GDM1 (cell line): Measurements from ENCODE around the gene CDK6.

ENCODE experiments used
- DNase-seq: peaks from one replicate; lab custom pipeline; 2025; lab: John Stamatoyannopoulos, UW

The CDK6 gene

DNA sequence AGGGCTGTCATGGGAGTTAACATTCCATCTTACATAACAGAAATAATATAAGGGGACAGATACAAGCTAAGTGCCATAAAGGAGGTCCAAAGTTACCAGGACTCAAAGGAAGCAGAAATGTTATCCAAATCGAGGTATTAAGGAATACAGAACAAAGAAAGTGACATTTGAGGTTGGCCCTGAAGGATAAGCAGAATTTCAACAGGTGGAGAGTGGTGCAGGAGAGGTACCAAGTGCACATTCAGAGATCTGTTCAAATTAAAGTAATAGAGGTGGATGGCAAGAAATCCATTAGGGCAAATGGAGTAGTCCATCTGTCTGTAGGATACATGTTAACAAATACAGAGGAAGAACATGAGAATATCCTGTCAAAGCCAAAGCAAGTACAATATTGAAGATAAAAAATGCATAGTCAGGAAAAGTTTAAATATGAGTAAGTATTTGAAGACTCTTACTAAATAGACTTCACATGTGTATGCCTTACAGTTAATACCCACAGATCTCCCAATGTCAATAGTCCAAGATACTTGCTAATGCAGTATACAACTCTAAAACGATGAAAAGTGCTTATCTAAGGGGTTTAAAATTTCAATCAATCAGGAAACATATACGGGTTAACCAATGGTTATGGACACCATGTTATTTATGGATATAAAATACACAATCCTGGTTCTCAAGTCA lies 10.0 kb downstream of the CDK6 start:
- no peak for DNase-seq

GRCh38 chr7:92824901-92825480 lies 11.4 kb downstream of the CDK6 start:
- DNase-seq: no peak

DNA sequence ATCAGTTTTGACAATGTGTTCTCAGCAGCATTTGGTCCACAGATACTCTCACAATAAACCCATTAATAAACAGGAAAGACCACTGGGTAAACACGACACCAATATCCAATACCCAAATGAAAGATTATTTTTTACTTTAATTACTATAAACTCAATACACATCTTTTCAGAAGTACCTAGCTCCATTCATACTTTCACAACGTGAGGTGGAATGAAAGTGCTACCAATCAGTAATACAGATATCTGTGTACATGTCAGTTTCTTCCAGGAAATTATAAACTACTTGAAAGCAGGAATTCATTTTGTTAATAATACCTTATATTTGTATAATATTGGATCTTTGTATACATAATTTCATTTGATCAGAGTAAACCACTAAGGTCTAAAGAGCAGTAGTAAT lies 11.9 kb downstream of the CDK6 start:
- no peak for DNase-seq

DNA sequence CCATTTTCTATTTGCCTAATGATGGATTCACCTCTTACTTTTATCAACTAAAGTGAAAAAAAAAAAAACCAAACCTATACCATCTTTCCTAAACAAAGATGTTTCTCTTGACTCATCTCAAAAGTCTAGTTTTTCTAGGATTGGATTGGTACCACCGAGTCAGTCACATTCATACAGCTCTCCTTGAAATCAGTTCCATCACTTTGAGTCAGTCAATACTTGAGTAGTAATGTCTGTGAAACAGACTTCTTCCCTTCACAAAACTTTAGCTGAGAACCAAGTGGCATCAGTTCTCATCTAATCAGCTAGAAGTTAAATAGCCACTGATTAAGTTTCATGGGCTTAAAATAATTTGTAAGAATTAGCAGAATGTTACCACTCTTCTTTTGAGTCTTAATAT lies 13.3 kb downstream of the CDK6 start:
- DNase-seq: no peak

DNA sequence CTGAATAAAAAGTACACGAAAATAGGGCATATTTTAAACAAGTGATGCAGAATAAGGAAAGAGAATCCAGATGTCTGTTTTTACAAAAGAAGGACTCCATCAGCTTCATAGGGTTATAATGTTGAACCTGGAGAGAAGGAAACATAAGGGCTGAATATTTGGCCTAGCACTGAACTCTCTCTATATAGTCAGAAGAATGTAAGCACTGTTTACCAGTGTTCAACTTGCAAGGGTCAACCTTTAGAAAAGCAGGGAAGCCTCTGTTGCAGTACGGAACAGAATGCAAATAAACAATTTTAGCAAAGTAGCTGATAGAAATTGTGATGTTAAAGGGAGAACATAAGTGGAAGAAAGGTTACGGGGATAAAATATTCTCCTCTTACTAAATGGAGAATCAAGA lies 16.2 kb downstream of the CDK6 start:
- DNase-seq: no peak

- no peak for DNase-seq
These were observed 19.0 kb downstream of the CDK6 start for GRCh38 chr7:92817398-92817797.

DNA sequence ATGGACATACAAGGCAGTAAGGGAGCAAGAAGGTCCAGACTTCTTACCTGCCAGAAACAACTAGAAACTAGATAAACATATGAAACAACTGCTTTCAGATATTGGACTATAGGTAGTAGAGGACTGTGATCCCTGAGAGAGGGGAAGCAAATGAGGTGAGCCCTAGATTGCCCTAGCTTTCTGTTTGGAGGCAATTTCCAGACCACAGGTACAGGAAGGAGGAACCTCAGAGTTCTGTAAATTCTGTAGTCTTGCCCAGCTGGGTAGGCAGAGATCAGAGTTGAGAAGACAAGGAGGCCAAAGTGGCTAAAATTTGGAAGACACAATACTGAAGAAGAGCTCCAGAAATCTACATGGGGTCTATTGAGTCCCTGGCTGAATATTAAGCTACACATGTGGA lies 21.0 kb downstream of the CDK6 start:
- DNase-seq: no peak

DNA sequence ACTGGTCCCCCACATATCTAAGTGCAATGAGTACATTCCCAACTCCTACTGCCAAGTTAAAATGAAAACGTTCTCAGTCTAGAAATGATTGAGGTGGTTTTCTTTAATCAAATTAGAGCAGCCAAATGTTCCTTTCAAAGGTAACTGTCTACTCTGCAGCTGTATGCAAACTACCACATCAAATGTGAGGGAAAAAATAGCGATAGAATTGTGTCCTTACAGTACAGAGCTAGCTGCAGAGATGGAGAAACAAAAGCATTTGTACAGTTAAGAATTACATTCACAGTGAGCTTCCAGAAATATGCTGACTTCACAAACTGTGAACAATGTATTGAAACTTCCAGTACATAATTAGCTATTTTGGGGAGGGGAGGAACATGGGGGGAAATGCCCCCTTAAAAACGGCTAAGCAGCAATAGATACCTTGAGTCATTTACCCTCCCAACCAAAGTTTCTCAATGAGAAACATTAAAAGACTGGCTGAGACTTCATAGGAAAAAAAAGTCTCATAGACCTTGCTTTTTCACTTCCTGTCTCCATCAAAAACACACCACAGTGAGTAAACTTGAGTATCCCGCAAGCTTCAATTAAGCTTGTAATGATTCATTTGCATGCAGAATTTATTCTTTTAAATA lies 22.9 kb downstream of the CDK6 start:
- DNase-seq: no peak

DNA sequence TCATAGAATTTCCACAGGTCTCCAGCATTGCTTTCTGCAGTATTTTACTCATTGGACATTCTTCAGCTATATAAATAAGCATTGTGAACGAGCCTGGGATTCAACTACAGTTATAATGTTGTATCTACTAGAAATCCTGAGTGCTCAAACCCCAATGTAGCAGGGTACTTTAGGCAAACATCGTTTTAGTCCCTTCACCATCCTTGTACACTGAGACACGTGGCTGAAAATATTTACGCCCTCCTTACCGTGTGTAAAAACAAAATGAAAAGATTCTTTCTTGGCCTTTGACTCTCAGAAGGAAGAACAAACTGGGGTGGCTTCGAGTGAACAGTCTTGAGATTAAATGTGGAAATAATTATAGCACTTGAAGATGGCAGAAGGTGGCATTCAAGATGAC lies 25.2 kb downstream of the CDK6 start:
- no peak for DNase-seq

- peak; percentile 36 for DNase-seq
These were observed 26.4 kb downstream of the CDK6 start for GRCh38 chr7:92809760-92810573.

GRCh38 chr7:92809397-92809759 lies 27.0 kb downstream of the CDK6 start:
- no peak for DNase-seq

DNA sequence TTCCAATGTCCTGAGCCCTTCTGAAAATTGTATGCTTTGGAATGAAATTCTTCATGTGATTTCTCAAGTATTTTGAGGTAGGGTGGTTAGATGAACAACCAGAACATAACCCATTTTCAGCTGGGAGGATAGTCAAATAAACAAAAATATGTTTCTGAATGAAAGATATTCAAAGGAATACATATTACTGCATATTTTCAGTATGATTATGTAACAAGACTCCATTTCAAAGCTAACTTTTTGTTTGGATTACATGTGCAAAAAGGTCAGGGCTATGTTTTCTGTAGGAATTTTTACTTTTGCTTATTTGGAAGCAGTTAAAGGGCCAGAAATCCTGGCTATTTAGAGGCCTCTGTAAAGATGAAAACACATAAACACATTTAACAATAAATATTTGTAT lies 27.7 kb downstream of the CDK6 start:
- no peak for DNase-seq

DNA sequence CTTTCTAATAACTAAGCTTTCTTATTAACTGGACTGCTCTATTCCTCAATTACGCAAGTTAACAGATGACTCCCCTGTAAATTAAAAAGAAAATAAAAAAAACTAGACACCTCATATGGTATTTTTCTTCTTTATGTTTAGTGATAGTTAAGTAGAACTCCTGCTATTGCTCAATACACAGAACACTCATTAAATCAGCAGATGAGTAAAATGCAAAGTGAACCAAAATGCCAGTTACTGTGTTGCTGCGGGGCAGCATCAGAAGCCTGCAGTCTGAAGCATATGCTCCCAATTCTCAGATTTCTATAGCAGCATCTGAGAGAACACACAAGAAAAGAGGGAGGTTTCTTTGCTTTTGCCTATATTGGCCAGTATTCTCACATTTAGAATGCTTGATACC lies 28.4 kb downstream of the CDK6 start:
- no peak for DNase-seq

- no peak for DNase-seq
These were observed 29.9 kb downstream of the CDK6 start for GRCh38 chr7:92806496-92806895.

GRCh38 chr7:92802406-92802805 lies 34.0 kb downstream of the CDK6 start:
- no peak for DNase-seq

- DNase-seq: no peak
These were observed 36.7 kb downstream of the CDK6 start for GRCh38 chr7:92799446-92800211.

DNA sequence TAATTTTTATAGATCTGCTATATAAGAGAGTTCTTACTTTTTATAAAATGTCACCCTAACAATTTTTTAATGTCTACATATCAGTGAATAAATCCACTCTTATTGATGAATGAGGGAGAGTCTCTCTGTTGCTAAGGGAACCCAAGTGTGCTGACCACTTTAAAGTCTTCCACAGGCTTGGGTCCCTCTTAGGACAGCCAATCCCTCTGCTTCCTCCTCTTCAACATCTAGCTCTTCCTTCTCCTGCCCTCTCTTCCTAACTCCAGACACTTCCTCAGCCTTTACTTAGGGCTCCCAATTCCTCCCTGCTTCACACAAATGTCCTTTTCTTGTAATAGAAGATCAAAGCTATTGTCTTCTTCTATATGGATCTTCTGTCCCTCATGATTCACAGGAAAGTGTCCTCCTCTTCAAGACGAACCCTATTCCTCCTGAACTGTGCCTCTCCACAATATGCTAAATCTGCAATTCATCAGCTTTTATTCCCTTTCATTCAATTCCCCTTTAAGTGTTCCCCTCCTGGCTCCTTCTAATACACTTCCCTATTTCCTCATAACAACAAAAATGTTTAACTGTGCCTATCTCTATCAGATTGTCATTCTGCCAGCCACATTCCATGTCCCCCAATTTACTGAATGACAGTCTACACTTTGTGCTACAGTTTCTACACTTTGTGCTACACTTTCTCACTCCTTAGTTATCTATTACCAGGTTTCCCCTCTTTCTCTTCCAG lies 37.7 kb downstream of the CDK6 start:
- DNase-seq: no peak

DNA sequence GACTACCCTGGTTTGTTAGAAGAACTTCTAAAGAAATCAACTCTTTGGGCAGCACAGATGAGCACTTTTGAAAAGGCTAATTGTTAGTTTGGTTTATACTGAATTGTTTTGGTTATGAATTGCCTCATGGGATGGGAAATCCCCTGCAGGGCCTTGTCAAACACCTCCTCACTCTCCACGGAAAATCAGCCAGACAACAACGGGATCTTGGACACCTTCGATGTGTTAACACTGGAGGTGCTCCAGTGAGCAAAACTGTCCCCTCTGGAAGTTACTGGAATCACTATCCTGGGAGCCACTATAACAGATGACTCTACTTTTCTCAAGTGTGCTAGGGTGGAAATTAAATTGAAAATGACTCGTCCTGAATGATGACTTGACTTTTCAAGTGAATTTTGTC lies 38.7 kb downstream of the CDK6 start:
- DNase-seq: no peak

GRCh38 chr7:92797284-92797683 lies 39.1 kb downstream of the CDK6 start:
- no peak for DNase-seq

DNA sequence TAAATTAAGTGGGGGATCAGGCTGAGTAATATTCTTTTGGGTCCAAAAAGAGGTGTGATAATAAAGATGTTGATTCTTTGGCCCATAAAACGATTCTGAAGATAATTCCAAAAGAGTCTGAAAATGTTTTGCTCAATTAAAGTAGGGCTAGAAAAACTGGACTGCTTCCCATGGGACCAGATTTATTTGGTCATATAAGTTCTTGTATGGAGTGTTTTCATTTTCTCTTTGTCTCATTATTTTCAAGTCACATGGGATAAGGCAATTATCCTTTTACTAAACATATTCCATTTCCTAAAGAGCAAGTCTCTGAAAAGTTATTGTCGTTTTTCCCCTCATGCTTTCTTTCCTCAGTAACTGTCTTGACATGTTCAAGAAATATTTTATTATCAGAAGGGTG lies 41.5 kb downstream of the CDK6 start:
- DNase-seq: no peak

DNA sequence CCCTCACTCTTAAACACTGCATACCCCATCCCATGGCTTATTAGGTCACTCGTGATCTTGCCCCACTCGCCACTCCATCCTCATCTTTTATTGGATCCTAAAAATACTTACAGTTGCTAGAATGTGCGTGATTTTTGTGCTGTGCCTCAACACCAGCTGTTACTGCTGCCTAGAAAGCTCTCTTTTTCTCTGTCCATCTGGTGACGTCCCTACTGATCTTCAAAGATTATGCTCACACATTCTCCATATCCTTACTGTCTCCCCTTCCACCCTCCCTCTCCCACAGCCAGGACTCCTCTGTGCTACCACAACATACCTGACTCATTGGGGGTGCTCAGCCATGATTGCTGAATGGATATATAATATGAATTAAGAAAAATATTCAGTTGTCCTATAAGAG lies 42.0 kb downstream of the CDK6 start:
- DNase-seq: no peak
